ENCODE data around the gene C3orf18. TPM values are rescaled to one million over a fixed set of nuclear protein-coding genes. Genes with fewer than 3 reads are reported as not detected.

C3orf18 gene
- total RNA-seq = 10 to 100 TPM; 10.6 to 44.3 (median 17.4) TPM
- 1 to 10 TPM; 6.6 to 9.8 (median 9.0) TPM for polyA plus RNA-seq
- long read RNA-seq, donor 1, partial matches to known transcripts = 0 of 3 reads
- long read RNA-seq, donor 1, other reads (novel, unspliced or antisense) = 0 of 3 reads
- long read RNA-seq, donor 2, partial matches to known transcripts = 0 of 1 reads
- long read RNA-seq, donor 2, other reads (novel, unspliced or antisense) = 0 of 1 reads
- long read RNA-seq, donor 3 = 0 reads
- long read RNA-seq, donor 4, transcript C3orf18-210 (4 exons, 788 nt) = major isoform, 7 of 9 reads
- long read RNA-seq, donor 4, partial matches to known transcripts = 0 of 9 reads
- long read RNA-seq, donor 4, other reads (novel, unspliced or antisense) = 2 of 9 reads
- long read RNA-seq, donor 5, transcript C3orf18-210 (4 exons, 788 nt) = major isoform, 18 of 34 reads
- long read RNA-seq, donor 5, partial matches to known transcripts = 3 of 34 reads
- long read RNA-seq, donor 5, other reads (novel, unspliced or antisense) = 6 of 34 reads
- long read RNA-seq, donor 6, partial matches to known transcripts = 0 of 9 reads
- long read RNA-seq, donor 6, other reads (novel, unspliced or antisense) = 2 of 9 reads
- long read RNA-seq, donor 7, partial matches to known transcripts = 0 of 1 reads
- long read RNA-seq, donor 7, other reads (novel, unspliced or antisense) = 0 of 1 reads
- long read RNA-seq, donor 8, partial matches to known transcripts = 11 of 19 reads
- long read RNA-seq, donor 8, other reads (novel, unspliced or antisense) = 7 of 19 reads
- long read RNA-seq, donor 9, partial matches to known transcripts = 0 of 2 reads
- long read RNA-seq, donor 9, other reads (novel, unspliced or antisense) = 0 of 2 reads
- long read RNA-seq, donor 10 = 0 reads

DNA sequence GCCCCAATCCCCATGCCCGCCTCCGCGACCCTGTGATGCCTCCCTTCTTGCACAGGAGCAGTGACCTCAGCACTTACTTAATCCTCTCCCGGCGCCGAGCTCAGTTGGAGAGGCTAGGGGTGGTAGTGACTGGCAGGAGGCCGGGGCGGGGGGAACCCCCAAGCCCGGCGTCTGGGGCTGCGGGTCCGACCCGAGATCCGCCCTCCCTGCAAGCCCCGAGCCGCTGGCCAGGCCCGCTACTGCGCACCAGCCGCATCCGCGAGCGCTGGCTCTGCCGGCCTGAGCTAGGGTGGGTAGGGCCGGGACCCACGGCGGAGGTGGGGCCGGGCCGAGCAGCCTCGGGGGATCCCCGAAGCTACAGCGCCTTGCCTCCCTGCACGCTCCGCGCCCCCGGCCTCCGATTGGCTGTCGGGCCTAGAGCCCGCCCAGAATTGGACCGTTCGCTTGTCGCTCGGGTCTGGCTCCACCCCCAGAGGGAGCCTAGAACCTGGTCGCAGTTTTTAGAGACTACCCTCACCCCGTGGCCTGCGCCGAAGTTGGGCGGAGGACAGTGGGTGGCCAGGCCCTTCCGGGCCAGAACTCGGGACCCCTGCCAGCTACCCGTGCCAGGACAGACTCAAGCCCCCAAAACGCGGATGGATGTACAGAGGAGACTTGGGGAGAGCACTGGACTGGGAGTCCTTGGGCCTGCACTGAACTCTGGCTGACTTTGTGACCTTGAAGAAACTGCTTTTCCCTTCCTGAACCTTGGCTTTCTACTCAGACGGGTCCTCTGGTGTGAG is at the start of gene C3orf18:
Gene C3orf18 (minus strand): TSS at position 362 of the 782 bp plus-strand sequence. CDS start 2,048 bp downstream, outside the sequence.
- no peaks in the 10 kb centered on the region for H3K36me3 ChIP-seq (replicated peaks in 1 of 2)
- H3K27me3 ChIP-seq = no peaks in the 10 kb centered on the region
- TF ChIP-seq POLR2A (IDR thresholded peaks at IDR 0.05) = peak; percentile 26 to 44
- TF ChIP-seq, protein P1, sequence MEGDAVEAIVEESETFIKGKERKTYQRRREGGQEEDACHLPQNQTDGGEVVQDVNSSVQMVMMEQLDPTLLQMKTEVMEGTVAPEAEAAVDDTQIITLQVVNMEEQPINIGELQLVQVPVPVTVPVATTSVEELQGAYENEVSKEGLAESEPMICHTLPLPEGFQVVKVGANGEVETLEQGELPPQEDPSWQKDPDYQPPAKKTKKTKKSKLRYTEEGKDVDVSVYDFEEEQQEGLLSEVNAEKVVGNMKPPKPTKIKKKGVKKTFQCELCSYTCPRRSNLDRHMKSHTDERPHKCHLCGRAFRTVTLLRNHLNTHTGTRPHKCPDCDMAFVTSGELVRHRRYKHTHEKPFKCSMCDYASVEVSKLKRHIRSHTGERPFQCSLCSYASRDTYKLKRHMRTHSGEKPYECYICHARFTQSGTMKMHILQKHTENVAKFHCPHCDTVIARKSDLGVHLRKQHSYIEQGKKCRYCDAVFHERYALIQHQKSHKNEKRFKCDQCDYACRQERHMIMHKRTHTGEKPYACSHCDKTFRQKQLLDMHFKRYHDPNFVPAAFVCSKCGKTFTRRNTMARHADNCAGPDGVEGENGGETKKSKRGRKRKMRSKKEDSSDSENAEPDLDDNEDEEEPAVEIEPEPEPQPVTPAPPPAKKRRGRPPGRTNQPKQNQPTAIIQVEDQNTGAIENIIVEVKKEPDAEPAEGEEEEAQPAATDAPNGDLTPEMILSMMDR (IDR thresholded peaks at IDR 0.05) = peak in 1 of 6 experiments; percentile 4
- peak; percentile 92 to 95 (median 94) for DNase-seq
- peaks cover 12 to 29% of the 10 kb centered on the region in 2 donors for H3K4me1 ChIP-seq (replicated peaks in 1 of 2)
- WGBS, 4 donors = 0 to 2% (median 1%) methylated on average over 3 to 53 of the region's 53 CpGs
- intact Hi-C loops (cut with DNase I) = no loop called here
- H3K4me3 ChIP-seq = peak within 1 kb of the TSS; percentile 20 to 82 (median 33)
- H3K27ac ChIP-seq = peak within 1 kb of the TSS in 2 of 5 donors; percentile 56 to 89
- H3K9me3 ChIP-seq (replicated peaks in 1 of 3) = no peaks in the 10 kb centered on the region

DNA sequence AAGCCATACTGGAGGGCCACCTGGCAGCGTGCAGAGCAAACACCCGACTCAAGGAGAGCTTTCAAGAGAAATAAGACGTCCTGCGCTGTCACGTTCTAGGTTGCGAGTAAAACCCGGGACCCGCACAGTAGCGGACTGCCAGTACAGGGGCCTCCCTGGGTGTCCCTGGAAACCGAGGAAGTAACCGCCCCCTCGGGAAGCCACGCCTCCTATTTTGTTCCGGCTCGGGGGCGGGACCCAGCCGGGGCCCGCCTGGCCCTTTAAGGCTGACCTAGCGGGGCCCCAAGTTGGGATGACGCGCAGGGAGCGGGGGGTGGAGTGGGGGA is 49.2 kb upstream of the C3orf18 start:
- TF ChIP-seq POLR2A (IDR thresholded peaks at IDR 0.05) = no peak
- TF ChIP-seq, protein P1 (IDR thresholded peaks at IDR 0.05) = no peak
- no peaks in the 10 kb centered on the region for H3K36me3 ChIP-seq (replicated peaks in 1 of 2)
- H3K4me3 ChIP-seq = peak overlapping the region in 2 of 4 donors; percentile 65 to 92
- H3K27ac ChIP-seq = peak overlapping the region in 4 of 5 donors; percentile 38 to 97 (median 84)
- intact Hi-C loops (cut with DNase I) = loop anchor here (5.0 to 10.0 kb wide), 2 partner anchors 756 to 758 kb away; no protein-coding TSS in a partner anchor
- H3K27me3 ChIP-seq = no peaks in the 10 kb centered on the region
- peak; percentile 91 to 96 (median 93) for DNase-seq
- no peaks in the 10 kb centered on the region for H3K9me3 ChIP-seq (replicated peaks in 1 of 3)
- 0 to 2% (median 1%) methylated on average over 3 to 22 of the region's 22 CpGs for WGBS, 4 donors
- H3K4me1 ChIP-seq (replicated peaks in 1 of 2) = peaks cover 18 to 49% of the 10 kb centered on the region in 2 donors

DNA sequence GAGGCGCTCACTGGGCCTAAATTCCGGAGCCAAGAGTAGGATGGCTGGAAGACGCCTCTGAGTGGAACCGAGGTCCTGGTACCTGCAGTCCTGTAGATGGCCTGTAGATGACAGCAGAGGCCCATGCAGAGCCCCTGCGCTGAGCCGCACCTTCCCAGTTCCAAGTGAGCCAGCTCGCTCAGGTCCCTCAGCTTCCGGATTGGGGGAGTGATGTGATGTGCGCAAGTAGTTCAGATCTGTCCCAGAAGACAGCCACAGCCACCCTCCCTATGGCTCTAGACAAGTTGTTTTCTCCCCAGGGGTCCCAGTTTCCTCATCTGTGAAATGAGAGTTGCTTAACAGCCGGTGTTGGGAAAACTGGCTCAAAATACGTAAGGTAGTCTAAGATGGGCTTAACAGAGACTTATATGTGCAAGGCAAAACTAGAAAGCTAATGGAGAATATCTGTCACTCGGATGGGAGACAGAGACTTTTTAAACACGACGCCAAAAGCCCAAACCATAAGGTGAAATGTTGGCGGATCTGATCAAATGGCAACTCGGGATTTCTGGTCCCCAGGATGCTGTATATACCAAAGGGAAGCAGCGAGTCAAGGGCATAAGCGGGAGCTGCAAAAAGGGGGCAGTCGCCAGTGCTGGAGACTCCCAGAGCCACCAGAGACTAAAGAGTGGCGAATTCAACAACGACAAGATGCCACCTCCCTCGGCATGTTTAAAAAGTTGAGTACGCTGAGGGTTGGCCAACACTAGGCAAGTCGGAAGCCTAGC is 48.6 kb upstream of the C3orf18 start:
- WGBS, 4 donors = 0 to 2% (median 1%) methylated on average over 18 to 24 of the region's 24 CpGs
- no peaks in the 10 kb centered on the region for H3K36me3 ChIP-seq (replicated peaks in 1 of 2)
- no peaks in the 10 kb centered on the region for H3K9me3 ChIP-seq (replicated peaks in 1 of 3)
- peaks cover 21 to 49% of the 10 kb centered on the region in 2 donors for H3K4me1 ChIP-seq (replicated peaks in 1 of 2)
- peak; percentile 84 to 95 (median 90) for DNase-seq
- no peaks in the 10 kb centered on the region for H3K27me3 ChIP-seq
- H3K27ac ChIP-seq = peak overlapping the region in 4 of 5 donors; percentile 38 to 97 (median 84)
- H3K4me3 ChIP-seq = peak overlapping the region in 2 of 4 donors; percentile 65 to 92
- intact Hi-C loops (cut with DNase I) = loop anchor here (5.0 to 10.0 kb wide), 2 partner anchors 756 to 759 kb away; no protein-coding TSS in a partner anchor
- TF ChIP-seq POLR2A (IDR thresholded peaks at IDR 0.05) = no peak
- TF ChIP-seq, protein P1 (IDR thresholded peaks at IDR 0.05) = peak; percentile 98 to 100 (median 99)

Measured in adrenal gland (tissue), 19 donors.